GM23338 (cell line): ENCODE results near the gene ACP3. TPM values are rescaled to one million over a fixed set of nuclear protein-coding genes. Genes with fewer than 3 reads are reported as not detected.
A peak's percentile ranks its signal among the peaks of the same experiment; 100 is the strongest.
"Not testable (repeated sequence)": the region's sequence is repeated elsewhere in the genome, so short reads cannot be mapped to it uniquely, and the experiment has no call there.

Experiments
- ATAC-seq: fragments of 200-7000 bp; cut with Tn5 transposase; 3 replicates; pipeline ENCODE4 v1.9.1; 2020
- DNase-seq: peaks from one replicate; pipeline ENCODE4 v3.0.0-alpha.2; 2015; ENCODE audit warnings: low spot score
- H2AFZ ChIP-seq: fragments of 200-600 bp; sonication (generic); 2 replicates; pipeline ENCODE4 v1.8.0; 2016; ENCODE audit warnings: antibody characterized with exemption, mild to moderate bottlenecking, moderate library complexity
- H3F3A ChIP-seq: fragments of 200-600 bp; sonication (generic); replicated peaks from 2 replicates; pipeline ENCODE4 v1.8.0; 2017; ENCODE audit warnings: antibody characterized with exemption, mixed run types, low read depth
- H3K27ac ChIP-seq: fragments of 200-600 bp; sonication (generic); 2 replicates; pipeline ENCODE4 v1.6.1; 2016; ENCODE audit warnings: low read depth
- H3K27me3 ChIP-seq: fragments of 200-600 bp; sonication (generic); 2 replicates; pipeline ENCODE4 v1.8.0; 2016; ENCODE audit warnings: mild to moderate bottlenecking, mixed run types, moderate library complexity; ENCODE audit not compliant: insufficient read depth
- H3K36me3 ChIP-seq: fragments of 200-600 bp; sonication (generic); 2 replicates; pipeline ENCODE4 v1.8.0; 2016; ENCODE audit warnings: mild to moderate bottlenecking; ENCODE audit not compliant: insufficient read depth
- H3K4me1 ChIP-seq: fragments of 200-600 bp; sonication (generic); 2 replicates; pipeline ENCODE4 v1.8.0; 2016; ENCODE audit warnings: mild to moderate bottlenecking, moderate library complexity; ENCODE audit not compliant: insufficient read depth
- H3K4me2 ChIP-seq: fragments of 200-600 bp; sonication (generic); 2 replicates; pipeline ENCODE4 v1.7.1; 2017; ENCODE audit warnings: mixed run types
- H3K4me3 ChIP-seq: fragments of 200-600 bp; sonication (generic); 2 replicates; pipeline ENCODE4 v1.6.1; 2016; ENCODE audit warnings: mixed run types
- H3K79me2 ChIP-seq: fragments of 200-600 bp; sonication (generic); replicated peaks from 2 replicates; pipeline ENCODE4 v1.8.0; 2017; ENCODE audit warnings: mild to moderate bottlenecking; ENCODE audit not compliant: insufficient read depth
- H3K9me2 ChIP-seq: fragments of 200-600 bp; sonication (generic); 2 replicates; pipeline ENCODE4 v1.8.0; 2017; ENCODE audit not compliant: insufficient read depth
- H4K20me1 ChIP-seq: fragments of 200-600 bp; sonication (generic); replicated peaks from 2 replicates; pipeline ENCODE4 v1.8.0; 2017; ENCODE audit warnings: mild to moderate bottlenecking; ENCODE audit not compliant: insufficient read depth
- H3K27ac Mint-ChIP-seq: 2 replicates; pipeline ENCODE4 v1.8.0; 2020; ENCODE audit warnings: inconsistent platforms, mild to moderate bottlenecking, moderate library complexity, mixed read lengths
- H3K27me3 Mint-ChIP-seq: 3 replicates; pipeline ENCODE4 v1.8.0; 2022; ENCODE audit warnings: low read depth, mild to moderate bottlenecking, moderate library complexity, mixed read lengths, inconsistent platforms; ENCODE audit not compliant: insufficient read depth, poor library complexity
- H3K36me3 Mint-ChIP-seq: 3 replicates; pipeline ENCODE4 v1.8.0; 2021; ENCODE audit warnings: low read depth, mild to moderate bottlenecking, inconsistent platforms, moderate library complexity, mixed read lengths
- H3K4me1 Mint-ChIP-seq: 3 replicates; pipeline ENCODE4 v1.8.0; 2020; ENCODE audit warnings: mild to moderate bottlenecking, inconsistent platforms, mixed read lengths
- H3K4me3 Mint-ChIP-seq: 3 replicates; pipeline ENCODE4 v1.8.0; 2021; ENCODE audit warnings: moderate library complexity, mild to moderate bottlenecking, inconsistent platforms, mixed read lengths
- H3K9me3 Mint-ChIP-seq: 3 replicates; pipeline ENCODE4 v1.8.0; 2020; ENCODE audit warnings: moderate library complexity, mild to moderate bottlenecking, inconsistent platforms, mixed read lengths
- CREB1 ChIP-seq: fragments of 250-450 bp; sonication (Bioruptor Pico); IDR thresholded peaks from 2 replicates; pipeline ENCODE4 v1.5.0; 2020; ENCODE audit warnings: low read depth, mild to moderate bottlenecking, moderate library complexity
- EZH2 ChIP-seq: fragments of 200-600 bp; sonication (generic); IDR thresholded peaks from one replicate; pipeline ENCODE4 v1.8.0; 2017; ENCODE audit warnings: antibody characterized with exemption, mild to moderate bottlenecking, low read depth; ENCODE audit not compliant: unreplicated experiment
- EZH2phosphoT487 ChIP-seq: fragments of 200-600 bp; sonication (generic); IDR thresholded peaks from one replicate; pipeline ENCODE4 v1.8.1; 2018; ENCODE audit warnings: antibody characterized with exemption; ENCODE audit not compliant: unreplicated experiment
- JUNB ChIP-seq: IDR thresholded peaks from one replicate; pipeline ENCODE4 v1.6.1; 2016; ENCODE audit warnings: antibody characterized with exemption; ENCODE audit not compliant: unreplicated experiment
- POLR2AphosphoS5 ChIP-seq: IDR thresholded peaks from 2 replicates; pipeline ENCODE4 v1.6.1; 2016; ENCODE audit warnings: antibody characterized with exemption, low read depth
- ZNF331 ChIP-seq: fragments of 250-450 bp; sonication (Bioruptor Pico); IDR thresholded peaks from 2 replicates; pipeline ENCODE4 v1.5.0; 2020; ENCODE audit warnings: low read depth, mild to moderate bottlenecking, moderate library complexity
- polyA plus RNA-seq: library from polyadenylated mRNA; unstranded; fragments of >200 nt; fragmentation: Nextera tagmentation; extraction: Ambion mirVana; gene quantifications from 2 replicates; pipeline ENCODE4 v1.2.1, GENCODE V29; 2016
- total RNA-seq: library from RNA; depleted of rRNA; stranded (reverse); fragments of >200 nt; shearing (Covaris generic); gene quantifications from 2 replicates; pipeline ENCODE4 v1.2.3, GENCODE V29; 2014

The ACP3 gene
- total and polyA plus RNA-seq, 2 experiments from 2014 or later, result 1.1 to 3.5 TPM

GRCh38 chr3:132294906-132295305 is 22.3 kb upstream of the ACP3 start:
- Histone ChIP-seq H4K20me1 (no peaks in the 10 kb centered on the region), H3K36me3 (no peaks in the 10 kb centered on the region), H3K27me3 (no peaks in the 10 kb centered on the region), H3F3A (no peaks in the 10 kb centered on the region), H3K9me2 (no peaks in the 10 kb centered on the region), H3K79me2 (no peaks in the 10 kb centered on the region), H3K27ac (no peak overlapping the region), H3K4me2 (no peak overlapping the region), H2AFZ (no peak overlapping the region), H3K4me3 (no peak overlapping the region), H3K4me1 (peaks cover 6% of the 10 kb centered on the region; the same call in 1 of the 2 replicates)
- H3K4me1 Mint-ChIP-seq, result no peaks in the 10 kb centered on the region; the same call in 2 of the 3 replicates
- TF ChIP-seq POLR2AphosphoS5, result no peak
- TF ChIP-seq EZH2phosphoT487, result no peak
- TF ChIP-seq ZNF331 (CRISPR knock-in tag), result no peak
- no peak for TF ChIP-seq JUNB
- no peak for TF ChIP-seq CREB1 (CRISPR knock-in tag)
- TF ChIP-seq EZH2, result no peak
- ATAC-seq (no peak), DNase-seq (no peak)
- no peak overlapping the region for H3K27ac Mint-ChIP-seq
- H3K36me3 Mint-ChIP-seq, result peaks cover 7% of the 10 kb centered on the region
- H3K9me3 Mint-ChIP-seq, result peaks cover 16% of the 10 kb centered on the region
- no peak overlapping the region for H3K4me3 Mint-ChIP-seq
- peaks cover 2% of the 10 kb centered on the region for H3K27me3 Mint-ChIP-seq

GRCh38 chr3:132303336-132304201 is 13.6 kb upstream of the ACP3 start:
- not testable (repeated sequence) for DNase-seq, H3K4me3 ChIP-seq, H3K79me2 ChIP-seq, H3K36me3 ChIP-seq, ATAC-seq, H3K4me3 Mint-ChIP-seq, H3K27me3 ChIP-seq, H3K4me2 ChIP-seq, H4K20me1 ChIP-seq, H3K27ac ChIP-seq, H3K4me1 ChIP-seq, H3K9me2 ChIP-seq, H2AFZ ChIP-seq, H3K27ac Mint-ChIP-seq, H3F3A ChIP-seq
- Mint-ChIP-seq H3K4me1 (peaks cover 12% of the 10 kb centered on the region; the same call in 2 of the 3 replicates), H3K36me3 (peaks cover 22% of the 10 kb centered on the region), H3K9me3 (peaks cover 28% of the 10 kb centered on the region), H3K27me3 (peaks cover 12% of the 10 kb centered on the region)

DNA sequence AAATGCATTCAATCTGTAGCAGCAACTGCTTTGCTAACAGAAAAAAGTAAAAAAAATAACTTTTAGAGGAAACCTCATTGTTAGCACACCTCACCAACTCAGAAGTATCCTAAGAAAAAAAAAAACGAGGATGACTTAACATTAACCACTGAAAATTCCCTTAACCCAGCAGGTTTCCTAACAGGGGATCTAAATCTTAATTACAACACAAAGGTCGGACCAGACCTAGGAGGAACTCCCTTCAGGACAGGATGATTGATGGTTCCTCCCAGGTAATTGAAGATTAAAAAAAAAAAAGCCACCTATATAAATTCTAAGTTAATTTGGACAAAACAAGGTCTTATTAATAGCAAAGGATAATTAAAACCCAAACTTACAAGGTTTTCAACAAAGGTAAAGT is 12.9 kb upstream of the ACP3 start:
- not testable (repeated sequence) for DNase-seq, H3K4me3 Mint-ChIP-seq

DNA sequence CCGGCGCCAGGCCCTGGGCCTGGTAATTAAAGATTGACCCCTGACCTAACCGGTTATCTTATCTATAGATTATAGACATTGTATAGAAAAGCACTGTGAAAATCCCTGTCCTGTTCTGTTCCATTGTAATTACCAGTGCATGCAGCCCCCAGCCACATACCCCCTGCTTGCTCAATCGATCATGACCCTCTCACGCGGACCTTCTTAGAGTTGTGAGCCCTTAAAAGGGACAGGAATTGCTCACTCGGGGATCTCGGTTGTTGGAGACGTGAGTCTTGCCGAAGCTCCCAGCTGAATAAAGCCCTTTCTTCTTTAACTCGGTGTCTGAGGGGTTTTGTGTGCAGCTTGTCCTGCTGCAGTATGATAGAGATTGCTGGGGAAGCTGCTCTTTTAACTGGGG is 7.2 kb upstream of the ACP3 start:
- H3K27me3 ChIP-seq, H3K27ac ChIP-seq, H3K4me3 Mint-ChIP-seq, H3F3A ChIP-seq, H3K4me3 ChIP-seq, H3K9me3 Mint-ChIP-seq, H3K4me2 ChIP-seq, H4K20me1 ChIP-seq, ATAC-seq, DNase-seq, H3K27me3 Mint-ChIP-seq, H3K27ac Mint-ChIP-seq, H3K4me1 ChIP-seq, H3K36me3 Mint-ChIP-seq, H3K79me2 ChIP-seq, H3K36me3 ChIP-seq, H3K9me2 ChIP-seq, H3K4me1 Mint-ChIP-seq: not testable (repeated sequence)
- peak overlapping the region; percentile 32; the same call in 1 of the 2 replicates for H2AFZ ChIP-seq

More for the DNA sequence above, 12.9 kb upstream of the ACP3 start:
- not testable (repeated sequence) for H3K9me2 ChIP-seq, H3K27ac ChIP-seq, H2AFZ ChIP-seq, H3K79me2 ChIP-seq, H3F3A ChIP-seq, H3K36me3 ChIP-seq, H3K4me1 ChIP-seq, ATAC-seq, H3K27me3 ChIP-seq, H3K4me2 ChIP-seq, H4K20me1 ChIP-seq, H3K4me3 ChIP-seq, H3K27ac Mint-ChIP-seq
- H3K4me1 Mint-ChIP-seq, result peaks cover 12% of the 10 kb centered on the region; the same call in 2 of the 3 replicates
- H3K36me3 Mint-ChIP-seq, result peaks cover 22% of the 10 kb centered on the region
- H3K27me3 Mint-ChIP-seq, result peaks cover 12% of the 10 kb centered on the region
- peaks cover 28% of the 10 kb centered on the region for H3K9me3 Mint-ChIP-seq
